ENCODE results near the gene EVC2.

EVC2 gene

DNA sequence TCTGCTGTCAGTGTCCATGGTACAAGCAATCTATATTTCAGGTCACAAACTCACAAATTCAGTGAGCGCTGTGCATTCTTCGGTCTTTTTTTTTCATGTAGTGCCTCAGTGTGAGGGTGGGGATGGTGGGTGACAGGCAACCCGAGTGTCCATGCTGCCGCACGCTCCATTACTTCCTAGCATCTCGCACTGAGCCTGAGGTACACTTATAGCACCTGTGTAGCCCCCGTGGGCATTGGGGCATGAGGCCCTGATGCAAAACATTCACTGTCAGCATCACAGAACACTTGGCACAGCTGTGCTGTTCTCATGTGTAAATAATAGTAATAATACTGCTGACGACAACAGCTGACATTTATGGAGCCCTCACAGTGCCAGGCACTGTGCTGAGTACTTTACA lies 31.6 kb downstream of the EVC2 start:
- DNase-seq: no peak

- no peak for DNase-seq
Observed at GRCh38 chr4:5666741-5667140, 41.6 kb downstream of the EVC2 start.

GRCh38 chr4:5664778-5665177 lies 43.6 kb downstream of the EVC2 start:
- no peak for DNase-seq

GRCh38 chr4:5662555-5662954 lies 45.8 kb downstream of the EVC2 start:
- DNase-seq: no peak

- no peak for DNase-seq
Observed at GRCh38 chr4:5661237-5661636, 47.1 kb downstream of the EVC2 start.

GRCh38 chr4:5660185-5660584 lies 48.2 kb downstream of the EVC2 start:
- DNase-seq: no peak

- DNase-seq: no peak
Observed at GRCh38 chr4:5658974-5659373, 49.4 kb downstream of the EVC2 start.

DNA sequence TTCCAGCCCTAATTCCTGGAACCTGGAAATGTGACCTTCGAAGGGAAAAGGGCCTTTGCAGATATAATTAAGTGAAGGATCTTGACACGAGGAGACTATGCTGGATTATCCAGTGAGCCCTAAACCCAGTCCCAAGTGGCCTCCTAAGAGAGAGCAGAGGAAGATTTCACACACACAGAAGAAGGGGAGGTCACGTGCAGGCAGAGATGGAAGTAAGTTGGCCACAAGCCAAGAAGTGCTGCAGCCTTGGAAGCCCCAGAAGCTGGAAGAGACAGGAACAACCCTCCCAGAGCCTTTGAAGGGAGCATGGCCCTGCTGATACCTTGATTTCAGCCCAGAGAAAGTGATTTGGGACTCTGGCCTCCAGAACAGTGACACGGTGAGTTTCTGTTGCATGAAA lies 51.9 kb downstream of the EVC2 start:
- no peak for DNase-seq

DNA sequence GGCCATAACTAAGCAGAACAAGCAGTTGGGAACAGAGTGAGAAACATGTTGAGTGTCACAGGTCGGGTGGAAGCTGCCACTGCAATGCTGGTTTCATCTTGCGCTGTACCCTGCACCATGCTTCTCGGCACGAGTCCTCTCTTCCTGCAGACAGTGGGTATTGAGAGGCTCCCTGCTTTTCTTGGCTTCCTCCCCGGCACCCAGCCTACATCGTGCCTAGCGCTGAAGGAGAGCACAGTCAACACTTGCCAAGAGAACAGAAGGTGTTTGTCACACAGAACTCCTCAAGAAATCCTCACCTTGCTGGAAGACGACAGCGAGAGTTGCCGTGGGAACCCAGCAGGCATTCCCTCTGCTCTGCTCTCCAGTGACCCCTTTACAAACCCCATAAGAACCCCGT lies 53.6 kb downstream of the EVC2 start:
- no peak for DNase-seq

DNA sequence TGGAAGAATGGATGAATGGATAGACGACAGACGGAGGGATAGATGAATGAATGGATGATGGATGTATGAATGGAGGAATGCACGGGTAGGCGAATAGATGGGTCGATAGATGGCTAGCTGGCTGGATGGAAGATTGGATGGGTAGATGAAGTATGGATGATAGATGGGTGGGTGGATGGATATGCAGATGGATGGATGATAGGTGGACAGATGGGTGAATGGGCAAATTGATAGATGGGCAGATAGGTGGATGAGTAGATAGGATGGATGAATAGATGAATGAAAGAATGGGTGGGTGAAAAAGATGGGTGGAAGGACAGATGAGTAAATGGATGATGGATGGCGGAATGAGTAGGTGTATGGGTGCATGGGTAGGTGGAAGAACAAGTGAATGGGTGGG lies 57.3 kb downstream of the EVC2 start:
- no peak for DNase-seq

DNA sequence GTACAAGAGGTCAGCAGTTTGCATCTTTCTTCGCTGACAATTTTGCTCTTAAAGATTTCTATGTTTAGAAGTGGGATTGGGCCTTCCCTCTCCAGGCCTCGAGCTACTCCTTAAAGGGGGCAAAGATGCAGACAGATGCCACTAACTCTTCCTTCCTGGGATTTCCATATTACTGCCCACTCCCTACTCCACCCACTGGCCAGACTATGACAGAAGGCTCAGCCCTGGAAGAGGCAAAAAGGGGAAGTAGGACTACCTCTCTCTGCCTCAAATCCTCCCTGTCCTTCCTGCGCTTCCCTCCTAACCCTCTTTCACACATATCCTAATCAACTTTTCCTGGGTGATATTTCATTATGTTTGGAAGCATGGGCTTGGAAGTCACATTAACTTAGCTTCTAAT lies 58.3 kb downstream of the EVC2 start:
- no peak for DNase-seq

DNA sequence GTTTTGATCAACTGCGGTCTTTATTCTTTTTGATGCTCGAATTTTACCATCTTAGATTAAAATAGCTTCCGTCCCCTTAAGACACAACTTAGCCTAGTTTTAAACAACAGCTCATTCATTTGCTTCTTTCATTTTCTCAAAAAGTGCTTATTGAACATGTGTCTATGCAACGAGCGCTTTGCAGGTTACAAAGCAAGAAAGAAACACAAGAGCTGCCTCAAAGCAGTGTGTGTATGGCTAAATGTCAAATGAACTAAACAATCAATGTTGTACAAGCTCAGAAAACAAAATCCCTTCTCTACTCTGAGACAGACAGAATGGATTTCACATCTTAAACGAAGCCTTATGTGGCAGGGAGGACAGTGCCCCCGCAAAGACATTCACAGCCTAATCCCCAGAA lies 61.0 kb downstream of the EVC2 start:
- no peak for DNase-seq

- no peak for DNase-seq
Observed at GRCh38 chr4:5640096-5640495, 68.3 kb downstream of the EVC2 start.

GRCh38 chr4:5639556-5639955 lies 68.8 kb downstream of the EVC2 start:
- no peak for DNase-seq

GRCh38 chr4:5638976-5639375 lies 69.4 kb downstream of the EVC2 start:
- peak; percentile 51 for DNase-seq

GRCh38 chr4:5638316-5638715 lies 70.0 kb downstream of the EVC2 start:
- DNase-seq: peak; percentile 89

DNA sequence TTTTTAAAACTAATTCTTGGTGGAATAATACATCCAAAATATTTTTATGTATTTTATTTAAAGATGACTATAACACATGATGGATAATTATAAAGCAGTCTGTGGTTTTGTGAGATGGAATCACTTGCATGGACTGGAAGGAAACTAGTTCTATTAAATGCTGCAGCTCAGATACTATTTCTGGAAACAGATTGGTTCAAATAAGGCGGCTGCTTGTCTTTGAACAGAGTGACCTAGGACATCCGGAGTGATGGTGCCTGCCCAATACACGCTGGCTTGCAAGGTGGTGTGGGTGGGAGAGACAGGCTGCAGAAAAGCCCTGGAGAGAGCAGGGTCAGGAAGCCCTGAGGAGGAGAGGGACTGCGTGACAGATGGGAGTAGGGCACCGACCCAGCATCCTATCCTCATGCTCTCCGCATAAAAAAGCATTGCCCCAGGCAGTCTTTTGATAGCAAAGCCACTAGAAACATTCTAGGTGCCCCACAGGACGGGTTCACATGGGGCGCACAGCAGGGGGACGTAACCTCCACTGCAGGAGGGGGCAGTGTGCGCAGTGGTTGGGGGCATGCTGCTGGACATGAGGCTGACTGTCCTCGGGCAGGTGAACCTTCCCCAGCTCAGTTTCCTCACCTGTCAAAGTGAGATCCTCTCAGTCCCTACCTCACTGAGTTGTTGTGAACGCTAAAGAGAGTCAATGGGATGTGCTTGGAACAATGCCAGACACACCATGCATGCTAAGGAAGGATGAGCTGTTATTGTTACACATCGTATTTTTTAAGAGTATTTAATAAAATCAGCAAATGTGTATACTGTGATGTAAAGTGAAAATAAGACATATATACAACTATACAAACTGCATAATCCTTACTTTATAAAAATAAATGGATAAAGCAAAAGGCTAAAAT lies 71.3 kb downstream of the EVC2 start:
- no peak for DNase-seq

- DNase-seq: peak; percentile 87
Observed at GRCh38 chr4:5635826-5636195, 72.5 kb downstream of the EVC2 start.

- DNase-seq: no peak
Observed at GRCh38 chr4:5632571-5632970, 75.8 kb downstream of the EVC2 start.

- no peak for DNase-seq
Observed at GRCh38 chr4:5632066-5632440, 76.3 kb downstream of the EVC2 start.

DNA sequence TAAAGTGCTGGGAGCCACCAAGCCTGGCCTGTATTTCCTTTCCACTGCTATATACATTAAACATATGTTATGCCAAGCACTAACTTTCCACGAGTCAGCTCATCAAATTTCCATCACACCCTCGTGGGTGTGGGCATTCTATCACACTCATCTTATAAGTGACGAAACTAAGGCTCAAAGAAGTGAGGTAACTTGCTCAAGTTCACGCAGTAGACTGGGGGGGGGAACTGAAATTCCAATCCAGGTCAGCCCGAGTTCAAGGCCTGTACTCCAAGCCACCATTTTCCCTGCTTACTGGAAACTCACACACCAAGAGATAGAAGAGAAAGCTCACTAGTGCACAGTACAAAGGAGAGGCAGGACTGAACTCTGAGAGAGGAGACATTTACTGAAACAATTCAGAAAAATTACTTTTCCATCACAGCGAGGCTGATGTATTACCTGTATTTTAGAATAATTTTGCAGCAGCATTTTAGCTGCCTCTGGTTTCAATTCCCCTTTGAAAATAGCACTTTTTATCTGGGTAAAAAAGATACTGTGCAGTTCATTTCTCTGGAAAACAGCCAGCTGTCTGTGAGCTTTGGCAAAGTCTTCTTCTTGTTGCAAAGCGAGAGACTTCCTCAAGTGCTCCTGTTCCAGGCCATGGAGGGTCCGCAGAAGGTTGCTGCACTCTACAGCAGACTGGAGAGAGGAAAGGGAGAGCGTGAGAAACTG lies 76.8 kb downstream of the EVC2 start:
- peak; percentile 48 for DNase-seq

DNA sequence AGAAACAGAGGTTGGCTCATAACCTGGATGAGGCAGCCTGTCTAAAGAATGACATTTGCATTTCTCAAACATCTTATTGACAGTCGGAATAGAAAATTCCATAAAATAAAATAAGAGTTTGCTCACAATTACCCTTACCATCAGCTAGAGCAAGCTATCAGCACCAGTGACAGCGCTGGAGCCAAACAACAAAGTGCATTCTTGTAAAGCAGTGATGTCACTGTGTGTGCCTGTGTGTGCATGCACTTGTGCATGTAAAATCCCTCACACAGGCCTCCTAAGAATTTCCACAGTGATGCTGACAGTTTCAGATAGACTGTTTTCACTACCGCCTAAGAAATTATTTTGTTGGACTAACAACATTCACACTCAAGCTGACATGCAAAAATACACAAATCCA lies 77.6 kb downstream of the EVC2 start:
- no peak for DNase-seq

- no peak for DNase-seq
Observed at GRCh38 chr4:5629542-5629941, 78.8 kb downstream of the EVC2 start.

DNA sequence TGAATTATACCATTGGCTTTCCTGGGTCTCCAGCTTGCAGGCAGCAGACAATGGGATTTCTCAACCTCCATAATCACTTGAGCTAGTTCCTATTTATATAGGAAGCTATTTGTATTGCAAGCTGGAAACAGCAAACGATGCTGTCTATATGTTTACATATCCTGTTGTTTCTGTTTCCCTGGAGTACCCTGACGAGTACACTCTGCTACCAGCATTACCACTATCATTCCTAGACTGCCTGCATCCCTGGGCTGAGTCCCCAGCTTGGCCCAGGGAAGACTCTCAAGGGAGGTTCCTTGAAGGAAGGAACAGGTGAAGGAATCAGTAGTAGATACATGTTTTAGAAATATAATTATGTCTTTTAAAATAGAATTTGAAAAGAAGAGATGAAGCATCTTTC lies 81.4 kb downstream of the EVC2 start:
- DNase-seq: no peak

- no peak for DNase-seq
Observed at GRCh38 chr4:5622596-5622995, 85.8 kb downstream of the EVC2 start.

Measured in fibroblast of skin of right biceps (primary cell).